GM19238 (cell line): Measurements from ENCODE around the gene CDK14.

Source experiments
- DNase-seq: peaks from one replicate; pipeline ENCODE4 v3.0.0; 2011; ENCODE audit warnings: low spot score; ENCODE audit not compliant: insufficient read length

Gene CDK14

DNA sequence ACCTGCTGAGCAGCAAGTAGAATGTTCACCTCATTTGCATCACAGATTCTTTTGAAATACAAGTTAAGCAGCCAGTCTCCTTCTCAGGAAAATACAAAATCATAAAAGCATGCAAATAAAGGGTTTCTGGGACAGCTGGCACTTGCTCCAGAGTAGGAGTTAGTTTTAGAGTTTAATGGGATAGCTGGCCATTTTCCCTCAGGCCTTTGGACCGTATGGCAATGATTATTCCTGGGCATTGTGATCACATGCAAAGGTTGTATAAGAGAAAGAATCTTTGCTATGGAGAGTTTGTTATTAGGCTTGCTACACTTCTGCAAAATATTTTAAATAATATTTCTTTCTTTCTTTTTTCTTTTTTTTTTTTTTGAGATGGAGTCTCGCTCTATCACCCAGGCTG is 240.8 kb downstream of the CDK14 start:
- DNase-seq, result no peak

DNA sequence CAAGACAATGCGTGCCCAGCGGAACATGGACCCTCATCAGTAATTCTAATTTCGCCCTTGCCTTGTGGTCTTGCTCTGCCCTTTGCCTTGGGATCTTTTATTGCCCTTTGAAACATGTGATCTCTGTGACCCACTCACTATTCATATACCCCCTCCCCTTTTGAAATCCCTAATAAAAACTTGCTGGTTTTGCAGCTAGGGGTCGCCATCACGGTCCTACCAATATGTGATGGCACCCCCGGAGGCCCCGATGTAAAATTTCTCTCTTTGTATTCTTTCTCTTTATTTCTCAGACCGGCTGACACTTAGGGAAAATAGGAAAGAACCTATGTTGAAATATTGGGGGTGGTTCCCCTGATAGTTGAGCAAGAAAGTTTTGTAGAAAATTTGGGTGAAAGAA is 242.7 kb downstream of the CDK14 start:
- no peak for DNase-seq

DNA sequence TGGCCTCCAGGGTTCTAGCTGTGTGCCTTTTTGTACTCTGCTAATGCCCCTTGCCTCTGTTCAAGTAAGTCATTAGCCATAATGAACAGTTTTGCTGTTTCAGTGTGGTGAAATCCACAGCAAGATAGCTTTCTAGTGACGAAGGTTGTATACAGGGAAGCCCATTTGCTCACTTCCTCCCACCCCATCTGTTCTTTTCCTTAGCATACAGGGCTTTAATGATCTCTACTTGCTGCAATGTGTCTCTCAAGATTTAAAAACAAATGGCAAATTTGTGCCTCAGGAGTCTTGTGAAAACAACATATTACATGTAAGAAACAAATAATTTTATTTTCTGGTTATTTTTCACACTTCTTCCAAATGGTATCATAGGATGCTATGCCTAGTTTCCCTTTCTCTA is 243.2 kb downstream of the CDK14 start:
- no peak for DNase-seq

DNA sequence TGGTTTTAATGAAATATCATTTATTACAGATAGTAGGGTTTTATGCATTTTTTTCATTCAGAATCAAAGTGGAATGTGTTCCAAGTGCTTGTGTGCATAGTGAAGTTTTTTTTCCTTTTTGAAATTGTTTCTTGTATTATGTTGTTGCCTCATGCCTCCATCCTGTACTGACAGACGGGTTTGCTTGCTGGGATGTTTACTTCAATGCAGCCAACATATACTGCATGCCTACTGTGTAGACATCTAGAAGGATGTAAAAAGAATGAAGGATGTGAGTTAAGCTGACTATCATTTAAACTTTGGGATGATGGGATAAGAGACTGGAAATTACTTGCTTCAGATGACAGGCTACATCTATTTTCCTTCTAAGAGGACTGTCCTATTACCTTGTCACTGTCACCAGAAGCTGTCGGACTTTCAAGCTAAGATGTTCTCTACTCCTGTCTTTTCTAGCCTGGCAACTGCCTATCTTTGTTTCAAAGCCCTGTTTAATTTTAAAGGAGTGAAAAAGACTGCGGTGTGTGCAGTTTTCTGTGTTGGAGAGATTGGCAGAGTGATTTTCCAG is 243.7 kb downstream of the CDK14 start:
- no peak for DNase-seq

DNA sequence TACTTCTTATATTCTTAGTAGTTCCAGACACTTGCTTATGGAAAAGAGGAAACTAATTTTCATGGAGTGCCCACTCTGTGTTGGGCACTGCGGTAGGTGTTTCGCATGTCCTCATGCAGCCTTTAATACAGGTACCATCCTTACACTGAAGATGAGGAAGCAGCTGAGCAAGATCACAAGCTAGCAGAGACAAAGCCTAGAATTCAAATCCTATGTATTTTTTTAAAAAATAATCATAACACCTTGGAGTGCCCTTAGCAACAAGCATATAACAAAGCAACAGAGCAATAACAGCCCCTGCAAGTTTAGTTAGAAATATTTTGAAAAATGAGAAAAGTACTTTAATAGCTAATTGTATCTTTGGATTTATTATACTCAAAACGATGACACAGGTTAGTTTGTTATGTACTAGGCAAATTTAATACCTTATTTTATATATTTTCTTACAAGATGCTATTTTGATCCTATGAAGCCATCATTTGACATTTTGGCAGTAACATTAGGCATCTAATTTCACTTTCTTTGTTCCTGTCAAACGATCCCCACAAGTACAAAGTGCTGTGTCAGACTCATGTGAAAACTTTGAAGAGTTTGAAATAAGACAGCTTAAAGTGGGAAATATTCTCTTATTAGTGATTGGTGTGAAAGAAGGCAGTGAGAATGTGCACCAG is 245.8 kb downstream of the CDK14 start:
- no peak for DNase-seq

- no peak for DNase-seq
Measured at GRCh38 chr7:90842430-90842788, 246.3 kb downstream of the CDK14 start.

DNA sequence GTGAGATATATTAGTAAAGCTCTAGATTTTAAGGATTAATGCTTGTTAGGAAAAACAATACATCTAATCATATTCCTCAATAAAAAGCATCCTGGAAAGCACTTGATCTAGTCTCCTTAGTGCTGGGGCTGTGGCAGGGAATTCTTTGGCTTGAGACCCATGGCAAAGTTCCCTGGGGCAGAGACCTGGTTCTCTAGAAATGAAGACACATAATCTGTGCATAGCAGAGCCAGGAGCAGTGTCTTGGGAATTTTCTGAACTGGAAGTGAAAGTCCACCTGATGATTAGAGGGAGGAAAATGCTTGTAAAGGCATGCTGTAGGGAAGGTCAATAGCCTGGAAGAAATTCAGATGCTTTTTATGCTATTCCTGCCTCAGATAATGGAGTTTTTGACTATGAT is 247.4 kb downstream of the CDK14 start:
- DNase-seq, result no peak

DNA sequence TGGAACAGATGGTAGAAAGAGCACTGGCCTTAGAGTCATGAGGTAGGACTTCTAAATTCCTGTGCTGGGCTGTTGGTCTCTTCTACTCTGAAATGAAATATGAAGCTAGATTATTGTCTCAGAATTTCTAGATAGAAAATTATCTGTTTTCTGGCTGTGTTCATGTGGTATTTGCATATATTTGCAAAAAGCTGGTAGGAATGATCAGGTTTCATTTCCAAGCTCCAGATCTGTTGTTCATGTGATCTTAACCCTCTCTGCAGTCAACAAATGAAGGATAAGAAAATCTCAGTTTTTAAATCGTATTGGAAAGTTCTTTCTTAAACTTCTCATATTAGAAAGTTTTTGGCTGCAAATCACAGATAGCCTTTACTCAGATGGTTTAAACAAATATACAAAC is 248.3 kb downstream of the CDK14 start:
- no peak for DNase-seq

GRCh38 chr7:90846192-90846591 is 250.1 kb downstream of the CDK14 start:
- no peak for DNase-seq

DNA sequence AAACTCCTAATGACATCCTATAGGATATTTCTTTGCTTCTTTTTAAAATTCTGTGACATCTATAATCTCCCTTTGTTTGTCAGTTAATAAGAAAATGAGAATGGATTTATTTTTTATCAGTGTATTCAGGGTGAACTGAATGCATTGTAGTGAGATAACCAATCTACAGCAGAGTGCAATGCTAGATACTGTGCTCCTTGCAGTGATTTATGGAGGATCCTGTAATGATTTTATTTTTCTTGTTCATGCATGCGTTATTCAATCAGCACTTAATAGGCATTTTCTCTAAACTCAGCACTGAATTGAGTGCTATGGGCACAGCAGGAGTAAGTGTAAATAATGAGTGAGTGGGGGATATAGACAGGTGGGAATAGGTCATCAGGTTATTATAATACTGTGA is 253.9 kb downstream of the CDK14 start:
- no peak for DNase-seq

DNA sequence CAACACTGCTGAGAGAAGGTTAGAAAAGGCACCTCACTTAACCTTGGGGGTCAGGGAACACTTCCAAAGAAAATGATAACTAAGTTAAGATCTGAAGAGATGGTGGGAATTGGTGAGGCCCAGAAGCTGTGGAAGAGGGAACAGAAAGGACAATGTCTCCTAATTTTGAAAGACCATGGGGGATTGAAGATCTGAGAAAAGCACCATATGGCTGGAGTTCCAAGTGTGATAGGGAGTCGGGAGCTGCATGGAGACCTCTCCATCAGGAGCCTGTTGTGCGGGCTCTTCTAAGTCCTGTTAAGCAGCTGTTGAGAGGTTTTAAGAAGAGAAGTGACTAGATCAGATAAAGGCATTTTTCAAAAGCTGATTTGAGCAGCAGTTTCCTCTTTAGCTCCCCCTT is 254.3 kb downstream of the CDK14 start:
- DNase-seq, result no peak

DNA sequence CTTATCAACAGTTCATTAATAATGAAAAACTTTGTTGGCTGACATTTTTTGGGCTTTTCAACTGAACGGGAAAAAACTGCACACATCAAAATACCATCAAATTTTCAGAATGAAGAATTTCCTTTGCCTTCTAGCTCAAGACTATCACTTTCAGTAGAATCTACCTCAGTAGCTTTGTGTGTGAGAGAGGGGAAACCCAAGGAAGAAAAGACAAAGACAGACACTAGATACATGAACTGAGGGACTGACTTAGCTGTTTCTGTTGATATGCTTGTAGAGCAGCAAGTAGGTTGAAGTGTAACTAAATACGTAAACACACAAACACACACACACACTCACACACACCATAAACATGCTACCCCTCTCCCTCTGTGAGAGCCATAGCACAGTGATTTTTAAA is 257.1 kb downstream of the CDK14 start:
- DNase-seq, result no peak

DNA sequence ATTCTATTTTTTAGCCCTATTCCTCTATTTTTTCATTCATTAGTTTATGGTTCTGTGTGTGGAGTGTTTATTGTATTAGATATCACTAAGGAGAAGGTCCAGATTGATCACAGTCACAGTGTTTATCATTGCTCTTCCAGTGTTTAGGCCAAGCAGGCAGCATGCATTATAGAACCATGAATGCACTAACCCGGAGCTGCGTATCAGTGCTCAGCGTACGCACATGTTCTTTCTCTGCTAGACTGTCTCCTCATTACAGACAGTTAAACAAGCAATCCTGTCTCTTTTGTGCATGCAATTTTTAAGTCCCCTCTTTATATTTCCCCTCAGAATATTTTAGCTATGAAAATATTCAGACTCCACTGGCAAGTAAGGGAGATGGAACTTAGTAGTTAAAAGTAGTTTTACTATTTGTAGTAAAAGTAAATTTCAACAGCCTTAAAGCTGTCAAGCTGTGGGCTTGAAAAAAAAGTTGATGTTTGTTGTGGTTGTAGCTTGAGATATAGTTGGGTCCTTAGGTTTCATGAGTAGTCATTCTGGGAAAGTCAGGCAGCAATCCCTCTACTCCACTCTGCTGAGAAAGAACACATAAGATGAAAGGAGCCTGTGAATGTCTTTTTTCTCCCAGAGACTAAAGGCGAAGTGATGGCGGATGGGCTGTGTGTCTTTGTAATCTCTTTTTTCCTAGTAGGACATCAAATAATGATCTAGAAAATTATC is 260.4 kb downstream of the CDK14 start:
- DNase-seq, result no peak

DNA sequence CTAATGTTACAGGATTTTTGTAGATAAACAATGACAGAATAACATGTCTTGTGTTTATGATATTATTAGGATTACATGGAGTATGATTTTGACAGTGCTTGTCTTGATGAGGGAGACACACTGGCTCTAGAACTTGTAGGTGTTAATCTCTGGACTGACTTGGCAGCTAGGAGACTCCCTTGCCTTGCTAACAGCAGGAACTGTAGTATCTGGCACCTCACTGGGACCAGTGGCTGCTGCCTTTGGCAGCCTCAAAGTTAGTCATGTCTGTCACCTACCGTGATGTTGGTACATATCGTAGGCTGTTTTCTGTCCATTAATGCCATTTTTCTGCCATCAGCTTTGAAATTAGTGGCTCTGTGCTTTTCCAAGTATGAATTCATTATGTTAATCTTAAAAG is 261.5 kb downstream of the CDK14 start:
- no peak for DNase-seq

DNA sequence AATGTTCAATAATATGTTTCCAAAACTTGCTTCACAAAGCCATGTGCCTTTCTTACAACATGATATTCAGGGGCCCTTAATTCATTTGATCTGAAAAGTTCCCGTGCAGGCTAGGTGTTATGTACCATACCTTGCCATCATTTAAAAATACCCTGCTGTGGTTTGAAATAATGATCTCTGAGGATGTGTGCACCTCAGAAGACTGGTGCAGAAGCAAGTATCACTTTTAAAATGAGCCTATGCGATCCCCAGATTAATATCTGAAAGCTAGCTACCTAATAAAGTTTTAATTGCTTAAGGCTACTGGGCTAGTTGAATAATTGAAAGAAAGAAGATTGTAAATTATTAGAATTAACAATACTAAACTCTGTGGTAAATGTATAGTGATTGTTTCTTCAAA is 262.4 kb downstream of the CDK14 start:
- no peak for DNase-seq

GRCh38 chr7:90859521-90859920 is 263.4 kb downstream of the CDK14 start:
- DNase-seq, result no peak

DNA sequence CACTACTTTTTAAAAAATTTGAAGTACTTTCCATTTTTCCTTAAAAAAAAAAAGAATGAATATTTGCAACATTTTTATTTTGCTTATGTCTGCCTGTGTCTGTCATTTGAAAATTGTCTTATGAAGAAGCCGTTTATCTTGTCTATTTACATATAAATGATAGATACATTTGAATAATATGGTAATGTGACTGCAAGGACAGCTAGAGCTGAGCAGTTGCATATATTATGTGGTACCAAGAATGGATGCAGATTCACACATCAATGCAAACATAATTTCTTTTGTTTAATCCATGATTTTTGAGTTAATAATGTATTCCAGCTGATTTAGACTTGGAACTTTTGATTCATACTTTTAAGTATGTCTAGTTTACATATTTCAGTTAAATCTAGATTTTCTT is 268.0 kb downstream of the CDK14 start:
- DNase-seq, result no peak

DNA sequence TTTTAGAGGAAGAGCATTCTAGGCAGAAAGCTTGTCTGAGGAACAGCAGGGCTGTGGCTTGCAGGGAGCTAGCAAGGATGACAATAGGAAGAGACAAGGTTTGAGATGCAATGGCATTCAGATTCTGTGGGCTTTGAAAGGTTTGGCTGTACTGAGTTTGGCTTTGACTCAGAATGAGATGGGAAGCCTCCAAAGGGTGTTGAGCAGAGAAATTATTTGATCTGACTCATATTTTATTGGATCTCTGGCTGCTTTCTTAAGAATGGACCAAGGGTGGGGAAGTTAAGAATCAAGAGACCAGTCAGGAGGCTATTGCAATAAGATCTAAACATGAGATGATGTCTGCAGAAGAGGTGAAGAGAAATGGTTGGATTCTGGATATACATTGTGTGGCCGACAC is 273.2 kb downstream of the CDK14 start:
- DNase-seq, result no peak

- no peak for DNase-seq
Measured at GRCh38 chr7:90876701-90877100, 280.6 kb downstream of the CDK14 start.

DNA sequence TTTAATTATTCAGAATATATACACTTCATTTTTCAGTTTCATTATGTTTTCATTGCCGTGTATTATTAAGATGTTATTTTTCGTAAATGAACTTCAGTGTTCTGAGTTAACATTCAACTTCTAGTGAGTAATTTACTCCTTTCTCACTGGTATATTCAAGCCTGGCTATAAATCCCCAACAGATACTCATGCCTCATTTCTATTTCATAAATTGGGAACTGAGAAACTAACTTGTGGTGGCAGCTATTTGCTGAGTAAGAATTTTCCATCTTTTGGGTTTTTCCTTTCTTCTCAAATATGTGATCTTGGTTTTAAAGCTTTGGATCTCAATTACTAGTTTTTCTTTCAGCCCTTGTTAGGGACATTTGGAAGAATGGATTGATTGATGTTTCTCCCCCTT is 281.1 kb downstream of the CDK14 start:
- DNase-seq, result no peak

GRCh38 chr7:90879924-90880323 is 283.8 kb downstream of the CDK14 start:
- no peak for DNase-seq

DNA sequence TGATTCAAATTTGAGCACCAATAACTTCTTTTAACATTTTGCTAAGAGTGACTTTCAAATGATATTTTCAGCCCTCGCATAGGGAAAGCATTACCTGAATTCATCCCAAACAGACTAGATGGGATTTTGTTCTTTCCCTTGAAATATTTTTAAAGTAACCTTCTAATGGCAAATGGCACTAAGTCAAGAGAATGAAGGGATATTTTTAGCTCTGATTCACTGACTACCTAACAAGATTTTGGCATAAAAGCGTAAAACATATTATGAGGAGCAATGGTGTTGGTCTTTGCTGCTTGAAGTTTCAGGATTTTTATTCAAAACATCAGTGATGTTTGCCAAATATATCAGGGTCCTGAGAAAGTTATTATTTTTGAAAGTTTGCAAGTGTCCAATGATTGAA is 290.3 kb downstream of the CDK14 start:
- DNase-seq, result no peak

DNA sequence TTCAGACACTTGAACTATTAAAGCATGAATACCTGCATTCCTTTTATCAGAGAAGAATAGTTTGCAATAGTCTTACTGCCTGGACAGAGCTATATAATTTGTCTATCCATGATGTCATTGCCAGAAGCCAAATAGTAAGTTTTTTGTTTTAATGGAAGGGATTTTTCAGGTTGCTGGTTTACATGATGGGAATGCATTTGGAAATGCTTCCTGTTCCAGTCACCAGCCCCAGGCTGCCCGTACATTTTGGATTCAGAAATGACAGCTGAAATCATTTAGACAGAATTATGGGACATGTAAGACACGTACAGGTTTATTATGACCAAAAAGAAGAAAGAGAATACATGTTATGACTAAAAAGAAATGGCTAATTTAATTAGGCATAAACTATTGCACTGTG is 293.1 kb downstream of the CDK14 start:
- DNase-seq, result no peak
